22Rv1 (cell line): ENCODE results near the gene MRPL33.

Experiments
- H3K27ac ChIP-seq: fragments of 450-650 bp; 2 replicates; pipeline ENCODE4 v1.5.1; 2017
- ZFX ChIP-seq: fragments of 450-650 bp; IDR thresholded peaks from 2 replicates; pipeline ENCODE4 v1.6.1; 2017; ENCODE audit warnings: antibody characterized with exemption, borderline replicate concordance
- TF ChIP-seq, protein P1 (sequence below): fragments of 450-650 bp; IDR thresholded peaks from 2 replicates; pipeline ENCODE4 v1.5.1; 2017; ENCODE audit warnings: mild to moderate bottlenecking

Gene MRPL33

DNA sequence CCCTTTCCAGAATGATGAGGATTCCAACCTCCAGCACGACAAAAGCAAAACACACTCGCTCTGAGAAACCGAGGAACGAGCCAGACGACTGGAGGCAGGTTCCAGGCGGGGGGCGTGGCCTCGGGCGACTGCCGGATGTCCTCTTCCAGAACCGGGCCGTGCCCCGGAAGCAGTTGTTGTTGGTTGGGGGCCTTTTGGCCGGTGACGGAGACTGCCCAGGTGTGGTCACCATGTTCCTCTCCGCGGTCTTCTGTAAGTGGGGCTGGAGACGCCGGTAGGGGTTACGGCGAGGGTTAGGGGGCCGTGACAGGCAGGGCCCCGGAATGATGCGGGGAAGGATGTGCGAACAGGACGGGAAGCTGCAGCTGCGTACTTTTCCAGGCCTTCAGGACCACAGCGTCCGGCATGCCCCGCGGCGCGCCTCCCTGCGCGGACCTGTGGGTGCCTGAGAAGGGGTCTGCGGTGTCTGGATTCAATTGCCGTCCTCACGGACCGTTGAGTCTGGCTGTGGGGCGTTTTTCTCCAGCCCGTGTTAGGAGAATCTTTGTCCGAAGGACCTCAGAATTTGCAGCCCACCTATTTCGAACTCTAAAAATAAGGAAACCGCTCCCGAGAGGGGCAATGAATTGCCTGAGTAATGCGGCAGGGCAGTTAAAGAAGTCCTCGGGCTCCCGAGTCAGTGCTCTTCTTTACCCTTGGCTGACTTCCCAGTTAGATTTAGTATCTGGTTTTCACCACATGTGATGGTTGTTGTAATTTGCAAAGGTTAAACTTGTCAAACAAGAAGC is at the start of gene MRPL33:
TSS of gene MRPL33 (plus strand) at position 172 of the 788 bp plus-strand sequence. CDS start at position 231, 59 bp downstream.
- H3K27ac ChIP-seq: peak within 1 kb of the TSS; percentile 81
- no peak for TF ChIP-seq ZFX
- TF ChIP-seq, protein P1, sequence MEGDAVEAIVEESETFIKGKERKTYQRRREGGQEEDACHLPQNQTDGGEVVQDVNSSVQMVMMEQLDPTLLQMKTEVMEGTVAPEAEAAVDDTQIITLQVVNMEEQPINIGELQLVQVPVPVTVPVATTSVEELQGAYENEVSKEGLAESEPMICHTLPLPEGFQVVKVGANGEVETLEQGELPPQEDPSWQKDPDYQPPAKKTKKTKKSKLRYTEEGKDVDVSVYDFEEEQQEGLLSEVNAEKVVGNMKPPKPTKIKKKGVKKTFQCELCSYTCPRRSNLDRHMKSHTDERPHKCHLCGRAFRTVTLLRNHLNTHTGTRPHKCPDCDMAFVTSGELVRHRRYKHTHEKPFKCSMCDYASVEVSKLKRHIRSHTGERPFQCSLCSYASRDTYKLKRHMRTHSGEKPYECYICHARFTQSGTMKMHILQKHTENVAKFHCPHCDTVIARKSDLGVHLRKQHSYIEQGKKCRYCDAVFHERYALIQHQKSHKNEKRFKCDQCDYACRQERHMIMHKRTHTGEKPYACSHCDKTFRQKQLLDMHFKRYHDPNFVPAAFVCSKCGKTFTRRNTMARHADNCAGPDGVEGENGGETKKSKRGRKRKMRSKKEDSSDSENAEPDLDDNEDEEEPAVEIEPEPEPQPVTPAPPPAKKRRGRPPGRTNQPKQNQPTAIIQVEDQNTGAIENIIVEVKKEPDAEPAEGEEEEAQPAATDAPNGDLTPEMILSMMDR: no peak

DNA sequence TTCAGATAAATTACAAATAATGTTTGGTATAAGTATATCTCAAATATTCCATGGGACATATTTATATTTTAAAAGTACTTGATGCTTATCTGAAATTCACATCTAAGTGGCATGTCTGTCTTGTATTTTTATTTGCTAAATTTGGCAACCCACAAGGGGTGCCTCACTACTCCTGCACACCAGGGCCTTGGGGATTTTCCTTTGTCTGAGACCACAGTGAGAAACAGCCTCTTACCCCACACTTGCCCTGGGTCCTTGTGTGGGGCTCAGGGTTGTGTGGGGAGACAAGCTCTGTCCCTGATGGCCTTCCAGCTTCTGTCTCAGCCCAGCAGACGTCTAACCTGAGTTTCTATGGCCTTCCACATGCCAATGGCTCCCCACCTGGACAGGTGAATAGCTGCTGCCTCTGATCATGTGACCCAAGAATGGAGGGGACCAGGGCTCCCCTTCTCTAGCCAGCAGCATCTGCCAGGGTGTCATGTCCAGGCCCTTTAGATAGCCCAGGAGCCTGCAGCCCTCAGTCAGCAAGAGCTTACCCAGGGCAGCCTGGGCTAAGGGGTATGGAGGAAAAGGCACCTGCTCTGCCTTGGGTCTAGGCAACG is 49.5 kb upstream of the MRPL33 start:
- H3K27ac ChIP-seq: no peak overlapping the region
- no peak for TF ChIP-seq ZFX
- TF ChIP-seq, protein P1: no peak

DNA sequence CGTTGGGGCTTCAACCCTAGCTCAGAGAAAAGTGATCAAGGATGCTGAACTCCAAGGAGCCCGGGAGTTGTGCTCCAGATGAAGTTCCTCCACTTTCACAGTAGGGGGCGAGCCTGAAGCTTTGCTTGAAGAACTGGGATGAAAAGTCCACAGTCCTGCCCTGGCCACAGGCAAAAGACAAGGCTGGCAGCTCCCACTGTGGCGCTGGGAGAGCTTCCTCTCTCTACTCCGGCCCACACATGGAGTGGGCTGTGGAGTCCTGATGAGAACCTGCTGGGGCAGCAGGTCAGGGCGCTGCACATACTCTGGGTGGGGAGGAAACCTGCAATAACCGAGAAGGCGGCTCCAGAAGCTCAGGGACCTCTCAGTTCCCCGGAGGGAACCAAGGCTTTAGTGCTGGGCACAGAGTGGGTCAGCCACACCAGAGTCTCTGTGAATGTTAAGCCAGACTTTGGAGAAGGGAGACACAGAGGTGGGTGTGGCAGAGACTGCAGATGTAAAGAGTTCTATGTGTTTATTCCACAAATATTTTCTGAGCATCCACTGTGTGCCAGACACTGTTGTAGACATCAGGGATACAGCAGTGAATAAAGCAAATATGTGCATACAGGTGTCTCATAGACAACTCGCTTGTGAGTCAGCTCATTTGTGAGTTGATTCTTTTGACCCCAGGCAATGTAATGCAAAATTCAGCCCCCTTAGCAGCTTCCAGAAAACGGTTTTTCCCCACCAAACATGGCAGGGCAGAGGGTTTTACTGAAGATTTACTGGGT is 48.0 kb upstream of the MRPL33 start:
- TF ChIP-seq, protein P1: peak; percentile 86
- TF ChIP-seq ZFX: no peak

GRCh38 chr2:27724191-27724590 is 47.3 kb upstream of the MRPL33 start:
- no peak for TF ChIP-seq ZFX
- TF ChIP-seq, protein P1: no peak
- no peak overlapping the region for H3K27ac ChIP-seq

More for the DNA sequence above, 48.0 kb upstream of the MRPL33 start:
- H3K27ac ChIP-seq: no peak overlapping the region

GRCh38 chr2:27724905-27725701 is 46.4 kb upstream of the MRPL33 start:
- TF ChIP-seq ZFX: no peak
- TF ChIP-seq, protein P1: no peak
- H3K27ac ChIP-seq: no peak overlapping the region

- no peak for TF ChIP-seq ZFX
- TF ChIP-seq, protein P1: no peak
- H3K27ac ChIP-seq: no peak overlapping the region
Measured at GRCh38 chr2:27727257-27727656, 44.3 kb upstream of the MRPL33 start.
